Neural progenitor cell (in vitro differentiated cells): ENCODE results near the gene BRWD1. TPM values are rescaled to one million over a fixed set of nuclear protein-coding genes. Genes with fewer than 3 reads are reported as not detected.

Experiments used
- DNase-seq: peaks from one replicate; pipeline ENCODE4 v3.0.0-alpha.2; 2016; ENCODE audit warnings: low spot score
- H2AFZ ChIP-seq: fragments of 200-600 bp; sonication (generic); replicated peaks from 2 replicates; pipeline ENCODE4 v1.6.1; 2016; ENCODE audit warnings: antibody characterized with exemption
- H3F3A ChIP-seq: fragments of 200-600 bp; sonication (generic); 2 replicates; pipeline ENCODE4 v1.6.1; 2016; ENCODE audit warnings: antibody characterized with exemption, low read depth
- H3K27ac ChIP-seq: fragments of 200-600 bp; sonication (generic); 2 replicates; pipeline ENCODE4 v1.5.1; 2016; ENCODE audit warnings: mild to moderate bottlenecking
- H3K27me3 ChIP-seq: fragments of 200-600 bp; sonication (generic); 2 replicates; pipeline ENCODE4 v1.6.1; 2016; ENCODE audit warnings: mild to moderate bottlenecking, moderate library complexity
- H3K36me3 ChIP-seq: fragments of 200-600 bp; sonication (generic); 2 replicates; pipeline ENCODE4 v1.5.1; 2016
- H3K4me1 ChIP-seq: fragments of 200-600 bp; sonication (generic); 2 replicates; pipeline ENCODE4 v1.6.1; 2016; ENCODE audit warnings: mixed run types
- H3K4me2 ChIP-seq: fragments of 200-600 bp; sonication (generic); 2 replicates; pipeline ENCODE4 v1.6.1; 2016
- H3K4me3 ChIP-seq: fragments of 200-600 bp; sonication (generic); 2 replicates; pipeline ENCODE4 v1.5.1; 2016
- H3K79me2 ChIP-seq: fragments of 200-600 bp; sonication (generic); 2 replicates; pipeline ENCODE4 v1.6.1; 2016; ENCODE audit warnings: low read depth
- H3K9ac ChIP-seq: fragments of 200-600 bp; sonication (generic); 2 replicates; pipeline ENCODE4 v1.6.1; 2016
- H3K9me3 ChIP-seq: fragments of 200-600 bp; sonication (generic); 2 replicates; pipeline ENCODE4 v1.5.1; 2016; ENCODE audit warnings: low read depth
- H4K20me1 ChIP-seq: fragments of 200-600 bp; sonication (generic); 2 replicates; pipeline ENCODE4 v1.6.1; 2016; ENCODE audit warnings: low read depth
- H3K27ac Mint-ChIP-seq: 3 replicates; pipeline ENCODE4 v1.8.0; 2021; ENCODE audit warnings: mixed read lengths
- H3K27me3 Mint-ChIP-seq: 2 replicates; pipeline ENCODE4 v1.8.0; 2022; ENCODE audit warnings: low read depth, mild to moderate bottlenecking, inconsistent platforms, moderate library complexity, mixed read lengths; ENCODE audit not compliant: insufficient read depth
- H3K36me3 Mint-ChIP-seq: 3 replicates; pipeline ENCODE4 v1.8.0; 2021; ENCODE audit warnings: mixed read lengths
- H3K4me1 Mint-ChIP-seq: 3 replicates; pipeline ENCODE4 v1.8.0; 2021; ENCODE audit warnings: mixed read lengths
- H3K4me3 Mint-ChIP-seq: 3 replicates; pipeline ENCODE4 v1.8.0; 2021; ENCODE audit warnings: mild to moderate bottlenecking, moderate library complexity, mixed read lengths
- H3K9me3 Mint-ChIP-seq: 3 replicates; pipeline ENCODE4 v1.8.0; 2020; ENCODE audit warnings: mixed read lengths
- EZH2 ChIP-seq: fragments of 200-600 bp; sonication (generic); IDR thresholded peaks from 2 replicates; pipeline ENCODE4 v1.6.1; 2017; ENCODE audit warnings: antibody characterized with exemption, mild to moderate bottlenecking, moderate library complexity
- EZH2phosphoT487 ChIP-seq: fragments of 200-600 bp; sonication (generic); IDR thresholded peaks from 2 replicates; pipeline ENCODE4 v1.6.1; 2017; ENCODE audit warnings: antibody characterized with exemption
- total RNA-seq: library from RNA; depleted of rRNA; stranded (reverse); fragments of >200 nt; gene quantifications from 2 replicates; pipeline ENCODE4 v1.2.3, GENCODE V29; 2015; ENCODE audit warnings: low replicate concordance
- TF ChIP-seq, protein P1 (sequence below): fragments of 200-600 bp; sonication (generic); IDR thresholded peaks from 2 replicates; pipeline ENCODE4 v1.5.1; 2017; ENCODE audit warnings: antibody characterized with exemption, mild to moderate bottlenecking

Gene BRWD1
- total RNA-seq, 1 donor from 2014 or later: 130 TPM

DNA sequence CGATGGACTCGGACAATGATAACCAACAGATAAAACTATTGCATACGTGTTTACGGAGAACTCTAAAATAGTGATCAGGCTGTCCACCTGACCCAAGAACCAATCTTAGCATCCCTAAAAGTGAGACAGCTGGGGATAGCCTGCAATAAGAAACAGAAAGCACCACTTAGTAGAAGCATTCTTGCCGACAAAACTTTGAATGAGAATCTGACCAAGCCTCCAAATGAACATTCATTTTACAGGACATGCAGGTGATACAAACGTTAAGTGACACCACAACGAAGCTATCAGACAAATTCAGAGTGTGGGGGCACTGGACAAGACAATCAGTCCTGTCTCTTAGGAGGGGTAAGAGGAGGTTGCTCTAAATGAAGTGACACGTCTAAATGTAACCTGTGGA is 131.4 kb downstream of the BRWD1 start:
- no peaks in the 10 kb centered on the region for H3K27me3 ChIP-seq
- DNase-seq: no peak
- no peaks in the 10 kb centered on the region for H3K9me3 ChIP-seq
- TF ChIP-seq EZH2phosphoT487 (no peak), EZH2 (no peak)
- TF ChIP-seq, protein P1, sequence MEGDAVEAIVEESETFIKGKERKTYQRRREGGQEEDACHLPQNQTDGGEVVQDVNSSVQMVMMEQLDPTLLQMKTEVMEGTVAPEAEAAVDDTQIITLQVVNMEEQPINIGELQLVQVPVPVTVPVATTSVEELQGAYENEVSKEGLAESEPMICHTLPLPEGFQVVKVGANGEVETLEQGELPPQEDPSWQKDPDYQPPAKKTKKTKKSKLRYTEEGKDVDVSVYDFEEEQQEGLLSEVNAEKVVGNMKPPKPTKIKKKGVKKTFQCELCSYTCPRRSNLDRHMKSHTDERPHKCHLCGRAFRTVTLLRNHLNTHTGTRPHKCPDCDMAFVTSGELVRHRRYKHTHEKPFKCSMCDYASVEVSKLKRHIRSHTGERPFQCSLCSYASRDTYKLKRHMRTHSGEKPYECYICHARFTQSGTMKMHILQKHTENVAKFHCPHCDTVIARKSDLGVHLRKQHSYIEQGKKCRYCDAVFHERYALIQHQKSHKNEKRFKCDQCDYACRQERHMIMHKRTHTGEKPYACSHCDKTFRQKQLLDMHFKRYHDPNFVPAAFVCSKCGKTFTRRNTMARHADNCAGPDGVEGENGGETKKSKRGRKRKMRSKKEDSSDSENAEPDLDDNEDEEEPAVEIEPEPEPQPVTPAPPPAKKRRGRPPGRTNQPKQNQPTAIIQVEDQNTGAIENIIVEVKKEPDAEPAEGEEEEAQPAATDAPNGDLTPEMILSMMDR: no peak
- no peaks in the 10 kb centered on the region for H3K36me3 ChIP-seq
- Mint-ChIP-seq H3K4me1 (peaks cover 23% of the 10 kb centered on the region), H3K36me3 (peaks cover 25% of the 10 kb centered on the region), H3K27me3 (peaks cover 3% of the 10 kb centered on the region), H3K9me3 (no peaks in the 10 kb centered on the region), H3K4me3 (peak overlapping the region; percentile 95), H3K27ac (no peak overlapping the region)
- H3K4me3 ChIP-seq: peak overlapping the region; percentile 78
- no peak overlapping the region for H3K27ac ChIP-seq
- H3K4me2 ChIP-seq: peak overlapping the region; percentile 97
- no peak overlapping the region for H2AFZ ChIP-seq
- H3K79me2 ChIP-seq: peaks cover 26% of the 10 kb centered on the region
- H4K20me1 ChIP-seq: peaks cover 6% of the 10 kb centered on the region
- H3F3A ChIP-seq: peaks cover 28% of the 10 kb centered on the region
- no peak overlapping the region for H3K9ac ChIP-seq
- peaks cover 7% of the 10 kb centered on the region for H3K4me1 ChIP-seq

GRCh38 chr21:39181205-39181818 is 132.1 kb downstream of the BRWD1 start:
- Histone ChIP-seq H3K4me1 (peaks cover 7% of the 10 kb centered on the region), H3K9me3 (no peaks in the 10 kb centered on the region), H2AFZ (no peak overlapping the region), H3K79me2 (peaks cover 26% of the 10 kb centered on the region), H3K27me3 (no peaks in the 10 kb centered on the region), H3K27ac (no peak overlapping the region), H3K4me2 (peak overlapping the region; percentile 97), H3K36me3 (no peaks in the 10 kb centered on the region), H4K20me1 (peaks cover 6% of the 10 kb centered on the region), H3F3A (peaks cover 21% of the 10 kb centered on the region), H3K9ac (no peak overlapping the region), H3K4me3 (peak overlapping the region; percentile 78)
- Mint-ChIP-seq H3K36me3 (peaks cover 25% of the 10 kb centered on the region), H3K4me3 (peak overlapping the region; percentile 95), H3K27ac (no peak overlapping the region), H3K27me3 (peaks cover 3% of the 10 kb centered on the region), H3K4me1 (peaks cover 23% of the 10 kb centered on the region), H3K9me3 (no peaks in the 10 kb centered on the region)
- TF ChIP-seq EZH2phosphoT487 (no peak), EZH2 (no peak)
- TF ChIP-seq, protein P1: no peak
- DNase-seq: no peak

- no peak overlapping the region for H3K4me2 ChIP-seq
- H3K9me3 Mint-ChIP-seq: no peaks in the 10 kb centered on the region
- H3K27me3 ChIP-seq: no peaks in the 10 kb centered on the region
- H3K4me1 ChIP-seq: peaks cover 7% of the 10 kb centered on the region
- H3K27me3 Mint-ChIP-seq: peaks cover 3% of the 10 kb centered on the region
- H3K4me1 Mint-ChIP-seq: peaks cover 23% of the 10 kb centered on the region
- H3K36me3 Mint-ChIP-seq: peaks cover 27% of the 10 kb centered on the region
- DNase-seq: no peak
- H4K20me1 ChIP-seq: peaks cover 6% of the 10 kb centered on the region
- no peak overlapping the region for H3K9ac ChIP-seq
- no peak overlapping the region for H3K4me3 Mint-ChIP-seq
- H3K36me3 ChIP-seq: no peaks in the 10 kb centered on the region
- no peaks in the 10 kb centered on the region for H3K9me3 ChIP-seq
- H3K27ac Mint-ChIP-seq: no peak overlapping the region
- no peak overlapping the region for H3K27ac ChIP-seq
- TF ChIP-seq EZH2: no peak
- TF ChIP-seq, protein P1: peak; percentile 26
- no peak overlapping the region for H3K4me3 ChIP-seq
- H3F3A ChIP-seq: peaks cover 19% of the 10 kb centered on the region
- no peak overlapping the region for H2AFZ ChIP-seq
- peaks cover 26% of the 10 kb centered on the region for H3K79me2 ChIP-seq
These were observed 132.9 kb downstream of the BRWD1 start for GRCh38 chr21:39180429-39181019.
